Erythroblast (primary cell): Measurements from ENCODE around the gene AGBL4.

ENCODE experiments used
- GATA1 ChIP-seq: IDR thresholded peaks from 2 replicates; pipeline ENCODE4 v1.6.1; 2011; ENCODE audit warnings: low read depth, mild to moderate bottlenecking, control low read depth, low read length, moderate library complexity
- POLR2A ChIP-seq: IDR thresholded peaks from 2 replicates; pipeline ENCODE4 v1.6.1; 2011; ENCODE audit warnings: mild to moderate bottlenecking, low read length

- no peak for TF ChIP-seq POLR2A
- no peak for TF ChIP-seq GATA1
Observed at GRCh38 chr1:48765335-48765734, 1258.4 kb downstream of the AGBL4 start.
